ENCODE results near the gene TRIOBP.

Gene TRIOBP

DNA sequence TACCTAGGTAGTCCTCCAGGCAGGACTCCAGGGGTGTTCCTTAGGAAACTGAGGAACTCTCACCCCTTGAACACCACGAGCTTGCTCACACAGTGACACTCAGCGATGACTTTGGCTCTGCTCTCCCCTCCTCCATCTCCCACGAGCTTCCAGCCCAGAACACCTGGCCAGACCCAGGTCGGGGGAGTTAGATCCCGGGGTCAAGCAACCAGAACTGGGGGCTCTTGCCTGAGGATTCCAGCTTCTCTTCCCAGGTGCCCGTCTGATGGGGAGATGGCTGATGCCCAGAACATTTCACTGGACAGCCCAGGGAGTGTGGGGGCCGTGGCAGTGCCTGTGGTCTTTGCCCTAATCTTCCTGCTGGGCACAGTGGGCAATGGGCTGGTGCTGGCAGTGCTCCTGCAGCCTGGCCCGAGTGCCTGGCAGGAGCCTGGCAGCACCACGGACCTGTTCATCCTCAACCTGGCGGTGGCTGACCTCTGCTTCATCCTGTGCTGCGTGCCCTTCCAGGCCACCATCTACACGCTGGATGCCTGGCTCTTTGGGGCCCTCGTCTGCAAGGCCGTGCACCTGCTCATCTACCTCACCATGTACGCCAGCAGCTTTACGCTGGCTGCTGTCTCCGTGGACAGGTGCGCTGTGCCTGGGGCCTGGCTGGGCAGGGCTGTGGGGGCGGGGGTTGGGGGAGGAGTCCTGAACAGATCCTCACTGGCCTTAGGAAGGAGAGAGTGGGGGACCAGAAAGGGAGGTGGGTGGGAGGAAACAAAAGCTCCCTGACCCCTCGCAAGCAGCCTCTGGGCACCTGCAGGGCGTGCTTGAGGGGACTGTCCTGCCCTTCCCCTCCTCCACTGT, 126.5 kb downstream of the TRIOBP start, which contains the start of gene GALR3:
TSS of gene GALR3 (plus strand) at position 249 of the 852 bp plus-strand sequence. CDS start at position 274, 25 bp downstream.
- DNase-seq, result no peak

DNA sequence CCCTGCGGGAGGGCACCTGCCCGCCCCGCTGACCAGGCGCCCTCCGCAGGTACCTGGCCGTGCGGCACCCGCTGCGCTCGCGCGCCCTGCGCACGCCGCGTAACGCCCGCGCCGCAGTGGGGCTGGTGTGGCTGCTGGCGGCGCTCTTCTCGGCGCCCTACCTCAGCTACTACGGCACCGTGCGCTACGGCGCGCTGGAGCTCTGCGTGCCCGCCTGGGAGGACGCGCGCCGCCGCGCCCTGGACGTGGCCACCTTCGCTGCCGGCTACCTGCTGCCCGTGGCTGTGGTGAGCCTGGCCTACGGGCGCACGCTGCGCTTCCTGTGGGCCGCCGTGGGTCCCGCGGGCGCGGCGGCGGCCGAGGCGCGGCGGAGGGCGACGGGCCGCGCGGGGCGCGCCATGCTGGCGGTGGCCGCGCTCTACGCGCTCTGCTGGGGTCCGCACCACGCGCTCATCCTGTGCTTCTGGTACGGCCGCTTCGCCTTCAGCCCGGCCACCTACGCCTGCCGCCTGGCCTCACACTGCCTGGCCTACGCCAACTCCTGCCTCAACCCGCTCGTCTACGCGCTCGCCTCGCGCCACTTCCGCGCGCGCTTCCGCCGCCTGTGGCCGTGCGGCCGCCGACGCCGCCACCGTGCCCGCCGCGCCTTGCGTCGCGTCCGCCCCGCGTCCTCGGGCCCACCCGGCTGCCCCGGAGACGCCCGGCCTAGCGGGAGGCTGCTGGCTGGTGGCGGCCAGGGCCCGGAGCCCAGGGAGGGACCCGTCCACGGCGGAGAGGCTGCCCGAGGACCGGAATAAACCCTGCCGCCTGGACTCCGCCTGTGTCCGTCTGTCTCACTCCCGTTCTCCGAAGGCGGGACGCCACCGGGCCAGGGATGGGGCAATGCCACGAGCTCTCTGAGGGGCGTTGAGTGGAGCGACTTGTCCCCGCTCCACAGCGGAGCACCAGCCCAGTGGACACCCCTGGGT, 128.1 kb downstream of the TRIOBP start:
- DNase-seq, result peak in 1 of 56 donors; percentile 29
